CD14-positive monocyte (primary cell): Measurements from ENCODE around the gene TUBB2A. TPM values are rescaled to one million over a fixed set of nuclear protein-coding genes. Genes with fewer than 3 reads are reported as not detected.
A peak's percentile ranks its signal among the peaks of the same experiment; 100 is the strongest.

Source experiments
- DNase-seq, 3 donors: peaks; one replicate each; pipeline ENCODE4 v3.0.0-alpha.2; 2011 to 2022
- H2AFZ ChIP-seq: 2 replicates; pipeline ENCODE4 v1.6.0; 2012; ENCODE audit warnings: mild to moderate bottlenecking, low read depth, low read length, inconsistent platforms; ENCODE audit not compliant: insufficient read depth, poor library complexity, severe bottlenecking
- H3K27ac ChIP-seq, 2 donors: 1 replicate in 1 of 2; 2 replicates in 1 of 2; pipeline ENCODE4 v1.5.1; 2012 to 2013; ENCODE audit warnings: low read length in 2 of 2, control low read depth in 1 of 2, inconsistent platforms in 1 of 2, low read depth in 1 of 2, mild to moderate bottlenecking in 1 of 2
- H3K27me3 ChIP-seq, 2 donors: one replicate each; pipeline versions ENCODE4 v1.6.0 to v1.6.1; 2011 to 2013; ENCODE audit warnings: low read length in 2 of 2; ENCODE audit not compliant: control insufficient read depth in 2 of 2, insufficient read depth in 2 of 2
- H3K36me3 ChIP-seq, 2 donors: replicated peaks in 1 of 2; 1 replicate in 1 of 2; 2 replicates in 1 of 2; pipeline versions ENCODE4 v1.5.1 to v1.6.1; 2012 to 2013; ENCODE audit warnings: low read length in 2 of 2, control low read depth in 1 of 2, inconsistent platforms in 1 of 2, mild to moderate bottlenecking in 1 of 2; ENCODE audit not compliant: insufficient read depth in 2 of 2, control insufficient read depth in 1 of 2
- H3K4me1 ChIP-seq, 2 donors: 1 replicate in 1 of 2; 2 replicates in 1 of 2; pipeline versions ENCODE4 v1.5.1 to v1.6.1; 2012 to 2013; ENCODE audit warnings: low read length in 2 of 2, control low read depth in 1 of 2, inconsistent platforms in 1 of 2, mild to moderate bottlenecking in 1 of 2, moderate library complexity in 1 of 2; ENCODE audit not compliant: insufficient read depth in 2 of 2, control insufficient read depth in 1 of 2
- H3K4me2 ChIP-seq: replicated peaks from 2 replicates; pipeline ENCODE3; 2012; ENCODE audit warnings: low read length, moderate library complexity, mild to moderate bottlenecking; ENCODE audit not compliant: poor library complexity, severe bottlenecking; ENCODE audit errors: extremely low read depth
- H3K4me3 ChIP-seq, 3 experiments: fragments of 200-600 bp in 1 of 3; sonication (generic) in 1 of 3; replicated peaks in 1 of 3; 1 replicate in 2 of 3; 2 replicates in 1 of 3; pipeline ENCODE4 v1.5.1; 2011 to 2013; ENCODE audit warnings: low read length in 3 of 3, mild to moderate bottlenecking in 3 of 3, control low read depth in 2 of 3, low read depth in 2 of 3, inconsistent platforms in 1 of 3, moderate library complexity in 1 of 3
- H3K79me2 ChIP-seq: 2 replicates; pipeline ENCODE4 v1.6.0; 2012; ENCODE audit warnings: mild to moderate bottlenecking, control low read depth, inconsistent platforms, low read length, moderate library complexity; ENCODE audit not compliant: insufficient read depth
- H3K9ac ChIP-seq: 2 replicates; pipeline ENCODE4 v1.6.0; 2017; ENCODE audit warnings: low read length, mild to moderate bottlenecking; ENCODE audit not compliant: insufficient read depth, poor library complexity, severe bottlenecking
- H3K9me3 ChIP-seq, 2 donors: replicated peaks in 1 of 2; 1 replicate in 1 of 2; 2 replicates in 1 of 2; pipeline versions ENCODE4 v1.5.1 to v1.6.1; 2012 to 2013; ENCODE audit warnings: low read length in 2 of 2, control low read depth in 1 of 2; ENCODE audit not compliant: control insufficient read depth in 1 of 2, insufficient read depth in 1 of 2
- H4K20me1 ChIP-seq: 2 replicates; pipeline ENCODE4 v1.6.0; 2012; ENCODE audit warnings: mild to moderate bottlenecking, low read length, control low read depth, moderate library complexity; ENCODE audit not compliant: insufficient read depth
- H3K27ac Mint-ChIP-seq, 7 donors: one replicate each; pipeline ENCODE4 v1.8.0; 2020; ENCODE audit warnings: mild to moderate bottlenecking in 7 of 7, mixed read lengths in 7 of 7, moderate library complexity in 6 of 7, inconsistent platforms in 2 of 7
- H3K27me3 Mint-ChIP-seq, 3 donors: one replicate each; pipeline ENCODE4 v1.8.0; 2021 to 2022; ENCODE audit warnings: low read depth in 3 of 3, mild to moderate bottlenecking in 3 of 3, mixed read lengths in 3 of 3, moderate library complexity in 3 of 3, inconsistent platforms in 1 of 3
- H3K36me3 Mint-ChIP-seq, 2 donors: one replicate each; pipeline ENCODE4 v1.8.0; 2020; ENCODE audit warnings: mixed read lengths in 2 of 2, inconsistent platforms in 1 of 2, mild to moderate bottlenecking in 1 of 2
- H3K4me1 Mint-ChIP-seq: one replicate; pipeline ENCODE4 v1.8.0; 2020; ENCODE audit warnings: mild to moderate bottlenecking, mixed read lengths
- H3K4me3 Mint-ChIP-seq, 2 donors: one replicate each; pipeline ENCODE4 v1.8.0; 2020; ENCODE audit warnings: mild to moderate bottlenecking in 2 of 2, mixed read lengths in 2 of 2, moderate library complexity in 1 of 2
- H3K9me3 Mint-ChIP-seq, 7 donors: one replicate each; pipeline ENCODE4 v1.8.0; 2020 to 2022; ENCODE audit warnings: mixed read lengths in 7 of 7, mild to moderate bottlenecking in 6 of 7, moderate library complexity in 6 of 7, inconsistent platforms in 2 of 7
- WGBS: methylation state at CpG from one replicate; pipeline ENCODE4 v1.1.5; 2013; ENCODE audit warnings: missing lambda C conversion rate; ENCODE audit not compliant: insufficient coverage; 5-methylcytosine and 5-hydroxymethylcytosine counted together
- intact Hi-C, 2 donors: fragments of 100-400 bp; cut with micrococcal nuclease; formaldehyde crosslinking; loops; one replicate each; pipeline versions ENCODE4 v1.15.0 to v1.15.1; 2023
- polyA plus RNA-seq, 3 donors: library from polyadenylated mRNA; depleted of rRNA in 1 of 3; unstranded in 2 of 3; stranded (reverse) in 1 of 3; fragments of 300-500 nt in 2 of 3; fragments of >200 nt in 1 of 3; fragmentation: Illumina TruSeq in 2 of 3; gene quantifications; 1 replicate in 2 of 3; 2 replicates in 1 of 3; pipeline ENCODE4 v1.2.3, GENCODE V29; 2012 to 2021
- TF ChIP-seq, protein P1 (sequence below): fragments of 200-600 bp; IDR thresholded peaks from one replicate; pipeline ENCODE4 v1.8.0; 2022; ENCODE audit warnings: antibody characterized with exemption, mild to moderate bottlenecking

TUBB2A gene
- polyA plus RNA-seq, 3 donors: 2.4 to 74.3 (median 4.2) TPM

DNA sequence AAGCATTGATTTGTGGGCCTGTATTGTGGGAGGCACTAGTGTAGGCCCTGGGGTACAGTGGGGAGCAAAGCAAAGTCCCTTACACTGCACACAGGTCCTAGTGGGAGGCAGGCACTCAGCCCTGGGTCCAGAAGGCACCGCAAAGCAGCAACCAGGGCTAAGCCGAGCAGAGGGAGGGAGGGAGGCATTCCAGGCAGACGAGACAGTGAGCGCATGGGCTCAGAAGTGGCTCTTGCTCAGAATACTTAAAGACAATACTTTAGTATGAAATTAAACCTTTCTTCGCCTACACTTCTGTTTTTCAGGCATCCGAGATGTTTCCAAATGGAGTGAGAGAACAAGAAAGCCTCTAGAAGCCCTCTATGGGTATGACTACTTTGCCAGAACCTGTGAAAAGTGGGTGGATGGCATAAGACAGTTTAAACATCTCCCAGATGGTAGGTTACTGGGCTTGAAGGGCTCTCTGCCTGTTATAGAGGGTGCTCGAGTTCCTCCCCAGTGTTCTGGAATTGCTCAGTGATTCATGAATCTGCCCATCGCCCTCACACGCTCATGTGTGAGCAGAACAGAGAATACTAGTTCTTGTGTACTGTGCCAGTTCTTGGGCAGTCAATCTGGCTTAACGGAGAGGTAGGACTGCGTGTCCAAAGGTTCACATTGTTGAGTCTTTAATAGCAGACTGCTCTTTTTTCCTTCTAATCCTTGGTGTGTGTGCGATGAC, 20.1 kb downstream of the TUBB2A start:
- peaks cover 8 to 9% of the 10 kb centered on the region in 2 donors for H3K36me3 Mint-ChIP-seq

DNA sequence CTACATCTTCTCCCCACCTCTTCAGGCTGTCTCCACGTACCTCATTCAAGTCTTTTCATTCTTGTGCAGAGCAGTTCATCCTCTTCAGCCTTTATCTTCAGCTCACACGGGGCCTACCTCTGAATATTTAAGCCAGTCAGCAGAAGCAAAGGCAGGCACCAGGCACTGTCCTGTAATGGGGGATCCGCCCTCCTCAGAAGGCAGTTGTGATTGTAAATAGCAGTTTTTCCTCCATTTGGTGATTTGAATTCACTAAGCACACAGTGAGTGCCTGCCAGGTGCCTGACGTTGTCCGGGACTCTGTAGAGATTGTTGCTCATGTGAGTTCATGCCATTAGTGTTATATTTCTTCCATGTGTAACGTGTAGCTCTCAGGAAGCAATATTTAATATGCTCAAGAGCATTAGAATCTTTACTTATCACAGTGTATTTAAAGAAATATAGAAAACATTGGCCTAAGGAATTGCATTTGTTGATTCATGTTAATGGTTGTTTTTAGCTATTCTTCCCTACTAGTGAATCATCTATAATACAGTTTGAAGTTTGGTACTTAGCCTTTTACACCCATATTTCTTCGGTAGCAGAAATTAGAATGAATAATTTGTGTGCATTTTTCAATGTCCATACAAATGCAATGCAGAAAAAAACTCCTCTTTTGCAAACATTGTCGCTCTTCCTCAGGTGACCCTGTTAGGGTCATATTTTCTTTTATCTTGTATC, 20.9 kb downstream of the TUBB2A start:
- H2AFZ ChIP-seq: no peak overlapping the region
- intact Hi-C loops: no loop called here
- H3K9me3 ChIP-seq: no peaks in the 10 kb centered on the region
- H3K4me3 ChIP-seq: no peak overlapping the region
- H3K27me3 ChIP-seq: no peaks in the 10 kb centered on the region
- H3K79me2 ChIP-seq: no peaks in the 10 kb centered on the region
- no peak for DNase-seq
- peaks cover 26 to 33% of the 10 kb centered on the region in 2 donors for H3K4me1 ChIP-seq
- Mint-ChIP-seq H3K36me3 (peaks cover 9 to 11% of the 10 kb centered on the region in 2 donors), H3K4me3 (no peak overlapping the region), H3K27me3 (peaks cover 1 to 3% (median 2%) of the 10 kb centered on the region in 3 donors), H3K9me3 (no peaks in the 10 kb centered on the region), H3K4me1 (peaks cover 30% of the 10 kb centered on the region), H3K27ac (no peak overlapping the region)
- no peak overlapping the region for H3K27ac ChIP-seq
- no peak overlapping the region for H3K4me2 ChIP-seq
- H3K9ac ChIP-seq: no peak overlapping the region
- H3K36me3 ChIP-seq: no peaks in the 10 kb centered on the region
- TF ChIP-seq, protein P1, sequence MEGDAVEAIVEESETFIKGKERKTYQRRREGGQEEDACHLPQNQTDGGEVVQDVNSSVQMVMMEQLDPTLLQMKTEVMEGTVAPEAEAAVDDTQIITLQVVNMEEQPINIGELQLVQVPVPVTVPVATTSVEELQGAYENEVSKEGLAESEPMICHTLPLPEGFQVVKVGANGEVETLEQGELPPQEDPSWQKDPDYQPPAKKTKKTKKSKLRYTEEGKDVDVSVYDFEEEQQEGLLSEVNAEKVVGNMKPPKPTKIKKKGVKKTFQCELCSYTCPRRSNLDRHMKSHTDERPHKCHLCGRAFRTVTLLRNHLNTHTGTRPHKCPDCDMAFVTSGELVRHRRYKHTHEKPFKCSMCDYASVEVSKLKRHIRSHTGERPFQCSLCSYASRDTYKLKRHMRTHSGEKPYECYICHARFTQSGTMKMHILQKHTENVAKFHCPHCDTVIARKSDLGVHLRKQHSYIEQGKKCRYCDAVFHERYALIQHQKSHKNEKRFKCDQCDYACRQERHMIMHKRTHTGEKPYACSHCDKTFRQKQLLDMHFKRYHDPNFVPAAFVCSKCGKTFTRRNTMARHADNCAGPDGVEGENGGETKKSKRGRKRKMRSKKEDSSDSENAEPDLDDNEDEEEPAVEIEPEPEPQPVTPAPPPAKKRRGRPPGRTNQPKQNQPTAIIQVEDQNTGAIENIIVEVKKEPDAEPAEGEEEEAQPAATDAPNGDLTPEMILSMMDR: no peak
- WGBS: 100% methylated on average over 3 of the region's 8 CpGs
- H4K20me1 ChIP-seq: no peaks in the 10 kb centered on the region

More for the DNA sequence above, 20.1 kb downstream of the TUBB2A start:
- no peak for DNase-seq
- WGBS: 96% methylated on average over 7 of the region's 12 CpGs
- H3K9ac ChIP-seq: no peak overlapping the region
- no peak overlapping the region for H3K4me3 ChIP-seq
- no peak overlapping the region for H2AFZ ChIP-seq
- H3K27ac ChIP-seq: no peak overlapping the region
- peaks cover under 1 to 3% (median 2%) of the 10 kb centered on the region in 3 donors for H3K27me3 Mint-ChIP-seq
- no peaks in the 10 kb centered on the region for H3K36me3 ChIP-seq
- peaks cover 26 to 33% of the 10 kb centered on the region in 2 donors for H3K4me1 ChIP-seq
- no peaks in the 10 kb centered on the region for H3K9me3 Mint-ChIP-seq
- H3K4me3 Mint-ChIP-seq: no peak overlapping the region
- H3K79me2 ChIP-seq: no peaks in the 10 kb centered on the region
- TF ChIP-seq, protein P1: no peak
- intact Hi-C loops: no loop called here
- H4K20me1 ChIP-seq: no peaks in the 10 kb centered on the region
- peaks cover 30% of the 10 kb centered on the region for H3K4me1 Mint-ChIP-seq
- H3K27me3 ChIP-seq: no peaks in the 10 kb centered on the region
- no peaks in the 10 kb centered on the region for H3K9me3 ChIP-seq
- H3K4me2 ChIP-seq: no peak overlapping the region
- H3K27ac Mint-ChIP-seq: peak overlapping the region in 2 of 7 donors; percentile 56 to 78
